Measurements from ENCODE around the gene KIF26B.

The KIF26B gene

GRCh38 chr1:245588116-245588639 lies 433.4 kb downstream of the KIF26B start:
- ATAC-seq = peak; percentile 5; the same call in 2 of the 3 replicates
- TF ChIP-seq PATZ1 (CRISPR knock-in tag; IDR thresholded peaks at IDR 0.05; ENCODE audit: borderline replicate concordance) (no peak), ISL1 (CRISPR knock-in tag; IDR thresholded peaks at IDR 0.05) (no peak), BACH2 (CRISPR knock-in tag; IDR thresholded peaks at IDR 0.05; ENCODE audit: borderline replicate concordance) (no peak), POU6F1 (CRISPR knock-in tag; IDR thresholded peaks at IDR 0.05; ENCODE audit: borderline replicate concordance, low read depth) (no peak), TSHZ2 (CRISPR knock-in tag; IDR thresholded peaks at IDR 0.05) (no peak), TOX (CRISPR knock-in tag; IDR thresholded peaks at IDR 0.05; ENCODE audit: borderline replicate concordance) (no peak), TCF4 (CRISPR knock-in tag; IDR thresholded peaks at IDR 0.05; ENCODE audit: borderline replicate concordance) (no peak), ARNTL (CRISPR knock-in tag; IDR thresholded peaks at IDR 0.05; ENCODE audit: borderline replicate concordance, low read depth) (no peak), SNAI2 (CRISPR knock-in tag; IDR thresholded peaks at IDR 0.05) (no peak), OSR1 (CRISPR knock-in tag; IDR thresholded peaks at IDR 0.05) (no peak), ZNF8 (CRISPR knock-in tag; IDR thresholded peaks at IDR 0.05) (no peak), ESRRG (CRISPR knock-in tag; IDR thresholded peaks at IDR 0.05) (no peak), ZFP30 (CRISPR knock-in tag; IDR thresholded peaks at IDR 0.05) (no peak), ZNF565 (CRISPR knock-in tag; conservative IDR thresholded peaks at IDR 0.05; ENCODE audit: low read depth) (no peak), ZFP3 (CRISPR knock-in tag; IDR thresholded peaks at IDR 0.05) (no peak), CSRNP3 (CRISPR knock-in tag; IDR thresholded peaks at IDR 0.05) (no peak), RARB (CRISPR knock-in tag; IDR thresholded peaks at IDR 0.05) (no peak), GLIS3 (CRISPR knock-in tag; IDR thresholded peaks at IDR 0.05) (no peak), CSDC2 (CRISPR knock-in tag; IDR thresholded peaks at IDR 0.05) (no peak), CREB5 (CRISPR knock-in tag; IDR thresholded peaks at IDR 0.05; ENCODE audit: low read depth) (no peak)

GRCh38 chr1:245589316-245589715 lies 434.5 kb downstream of the KIF26B start:
- ATAC-seq = no peak
- no peak for TF ChIP-seq ZNF70 (CRISPR knock-in tag; IDR thresholded peaks at IDR 0.05)
- no peak for TF ChIP-seq ISL1 (CRISPR knock-in tag; IDR thresholded peaks at IDR 0.05)

GRCh38 chr1:245589906-245590305 lies 435.1 kb downstream of the KIF26B start:
- no peak for ATAC-seq
- TF ChIP-seq ARNTL (CRISPR knock-in tag; IDR thresholded peaks at IDR 0.05; ENCODE audit: borderline replicate concordance, low read depth) = no peak
- no peak for TF ChIP-seq TOX (CRISPR knock-in tag; IDR thresholded peaks at IDR 0.05; ENCODE audit: borderline replicate concordance)

Measured in SK-N-SH treated with all-trans-retinoic acid at 6 μM for 48 hours (cell line).